Neural cell (in vitro differentiated cells): ENCODE data around the gene PROSER2. TPM values are rescaled to one million over a fixed set of nuclear protein-coding genes. Genes with fewer than 3 reads are reported as not detected.

ENCODE experiments used
- H2AFZ ChIP-seq: fragments of 200-600, 300-800 bp; sonication (generic), shearing (Covaris generic); 2 replicates; pipeline ENCODE4 v1.6.0; 2014; ENCODE audit warnings: low read depth, mild to moderate bottlenecking, antibody characterized with exemption, low read length, moderate library complexity
- H3F3A ChIP-seq: fragments of 200-600 bp; shearing (Covaris generic); 2 replicates; pipeline ENCODE4 v1.6.1; 2016; ENCODE audit warnings: mild to moderate bottlenecking, moderate library complexity, mixed read lengths, antibody characterized with exemption, low read length; ENCODE audit not compliant: insufficient read depth, poor library complexity, severe bottlenecking
- H3K27ac ChIP-seq: fragments of 200-600, 300-800 bp; sonication (generic), shearing (Covaris generic); 2 replicates; pipeline ENCODE4 v1.5.1; 2014; ENCODE audit warnings: mild to moderate bottlenecking, low read length, moderate library complexity
- H3K27me3 ChIP-seq: fragments of 300-800, 200-600 bp; sonication (generic), shearing (Covaris generic); 2 replicates; pipeline ENCODE4 v1.6.0; 2014; ENCODE audit warnings: mild to moderate bottlenecking, low read depth, low read length, moderate library complexity; ENCODE audit not compliant: insufficient read depth
- H3K36me3 ChIP-seq: fragments of 300-800, 200-600 bp; sonication (generic), shearing (Covaris generic); 2 replicates; pipeline ENCODE4 v1.5.1; 2014; ENCODE audit warnings: mild to moderate bottlenecking, antibody characterized with exemption, low read length, moderate library complexity; ENCODE audit not compliant: insufficient read depth
- H3K4me2 ChIP-seq: fragments of 300-800, 200-600 bp; sonication (generic), shearing (Covaris generic); 2 replicates; pipeline ENCODE4 v1.6.0; 2014; ENCODE audit warnings: mild to moderate bottlenecking, low read length
- H3K4me3 ChIP-seq: fragments of 300-800, 200-600 bp; sonication (generic), shearing (Covaris generic); 2 replicates; pipeline ENCODE4 v1.5.1; 2014; ENCODE audit warnings: mild to moderate bottlenecking, low read length, moderate library complexity
- H3K79me2 ChIP-seq: fragments of 200-600 bp; shearing (Covaris generic); replicated peaks from 2 replicates; pipeline ENCODE4 v1.6.0; 2014; ENCODE audit warnings: mild to moderate bottlenecking, low read length, moderate library complexity; ENCODE audit not compliant: insufficient read depth
- H3K9ac ChIP-seq: fragments of 300-800, 200-600 bp; sonication (generic), shearing (Covaris generic); 2 replicates; pipeline ENCODE4 v1.6.1; 2016; ENCODE audit warnings: mild to moderate bottlenecking, low read length, mixed read lengths
- H3K9me2 ChIP-seq: fragments of 200-600 bp; shearing (Covaris generic); 2 replicates; pipeline ENCODE4 v1.6.1; 2016; ENCODE audit warnings: mild to moderate bottlenecking, low read length, mixed read lengths; ENCODE audit not compliant: insufficient read depth
- H3K9me3 ChIP-seq: fragments of 200-600, 300-800 bp; sonication (generic), shearing (Covaris generic); 2 replicates; pipeline ENCODE4 v1.6.1; 2016; ENCODE audit warnings: mild to moderate bottlenecking, mixed run types, low read length, moderate library complexity, mixed read lengths
- H4K20me1 ChIP-seq: fragments of 200-600 bp; shearing (Covaris generic); 2 replicates; pipeline ENCODE4 v1.6.1; 2016; ENCODE audit warnings: mild to moderate bottlenecking, mixed run types; ENCODE audit not compliant: insufficient read depth
- CTCF ChIP-seq: fragments of 450-650 bp; IDR thresholded peaks from 2 replicates; pipeline ENCODE4 v1.5.1; 2014; ENCODE audit warnings: antibody characterized with exemption, mild to moderate bottlenecking, moderate library complexity; ENCODE audit not compliant: poor library complexity, severe bottlenecking
- EP300 ChIP-seq: fragments of 450-650 bp; conservative IDR thresholded peaks from 2 replicates; pipeline ENCODE4 v1.6.1; 2014; ENCODE audit warnings: antibody characterized with exemption, mild to moderate bottlenecking, moderate library complexity; ENCODE audit not compliant: poor library complexity, severe bottlenecking
- EZH2 ChIP-seq: fragments of 200-600, 300-800 bp; shearing (Covaris generic), sonication (generic); IDR thresholded peaks from 2 replicates; pipeline ENCODE4 v1.6.1; 2014; ENCODE audit warnings: antibody characterized with exemption, low read length, borderline replicate concordance, mild to moderate bottlenecking; ENCODE audit not compliant: insufficient read depth, poor library complexity, severe bottlenecking
- MXI1 ChIP-seq: fragments of 450-650 bp; conservative IDR thresholded peaks from 2 replicates; pipeline ENCODE4 v1.6.1; 2014; ENCODE audit warnings: antibody characterized with exemption, mild to moderate bottlenecking; ENCODE audit not compliant: poor library complexity, severe bottlenecking
- POLR2AphosphoS5 ChIP-seq: IDR thresholded peaks from 2 replicates; pipeline ENCODE4 v1.6.1; 2012
- RAD21 ChIP-seq: fragments of 450-650 bp; conservative IDR thresholded peaks from 2 replicates; pipeline ENCODE4 v1.6.1; 2014; ENCODE audit warnings: antibody characterized with exemption, mild to moderate bottlenecking, moderate library complexity
- REST ChIP-seq: IDR thresholded peaks from 2 replicates; pipeline ENCODE4 v1.6.1; 2012; ENCODE audit warnings: borderline replicate concordance
- SMC3 ChIP-seq: fragments of 450-650 bp; conservative IDR thresholded peaks from 2 replicates; pipeline ENCODE4 v1.6.1; 2014; ENCODE audit warnings: antibody characterized with exemption, mild to moderate bottlenecking, moderate library complexity; ENCODE audit not compliant: poor library complexity
- TAF1 ChIP-seq: IDR thresholded peaks from 2 replicates; pipeline ENCODE4 v1.6.1; 2012; ENCODE audit warnings: low read depth
- polyA plus RNA-seq: library from polyadenylated mRNA; depleted of rRNA; stranded (reverse); fragments of >200 nt; gene quantifications from 2 replicates; pipeline ENCODE4 v1.2.3, GENCODE V29; 2014

The PROSER2 gene
- polyA plus RNA-seq, 1 donor from 2014 or later, result 1.1 TPM

- H3K79me2 ChIP-seq, result no peaks in the 10 kb centered on the region
- no peak overlapping the region for H3K9ac ChIP-seq
Measured at GRCh38 chr10:11830836-11831519, 7.8 kb downstream of the PROSER2 start.

GRCh38 chr10:11831520-11831951 is 8.4 kb downstream of the PROSER2 start:
- no peak overlapping the region for H3K4me3 ChIP-seq
- H3F3A ChIP-seq, result no peaks in the 10 kb centered on the region
- no peaks in the 10 kb centered on the region for H3K36me3 ChIP-seq
- H3K79me2 ChIP-seq, result no peaks in the 10 kb centered on the region
- H2AFZ ChIP-seq, result no peak overlapping the region
- H3K9ac ChIP-seq, result no peak overlapping the region
- H4K20me1 ChIP-seq, result no peaks in the 10 kb centered on the region
- no peaks in the 10 kb centered on the region for H3K9me2 ChIP-seq
- H3K4me2 ChIP-seq, result no peak overlapping the region
- H3K9me3 ChIP-seq, result no peaks in the 10 kb centered on the region
- no peaks in the 10 kb centered on the region for H3K27me3 ChIP-seq
- no peak overlapping the region for H3K27ac ChIP-seq
- TF ChIP-seq POLR2AphosphoS5 (no peak), SMC3 (no peak), MXI1 (no peak), RAD21 (no peak), EZH2 (no peak), EP300 (no peak), REST (no peak), TAF1 (no peak)

More at GRCh38 chr10:11830836-11831519, 7.8 kb downstream of the PROSER2 start:
- no peak overlapping the region for H3K27ac ChIP-seq
- H3K9me2 ChIP-seq, result no peaks in the 10 kb centered on the region
- no peaks in the 10 kb centered on the region for H3K9me3 ChIP-seq
- H3K4me2 ChIP-seq, result no peak overlapping the region
- H3K4me3 ChIP-seq, result no peak overlapping the region
- no peak overlapping the region for H2AFZ ChIP-seq
- TF ChIP-seq RAD21 (no peak), POLR2AphosphoS5 (no peak), CTCF (no peak), SMC3 (no peak), TAF1 (no peak), EZH2 (no peak), REST (no peak), MXI1 (no peak), EP300 (no peak)
- H3F3A ChIP-seq, result no peaks in the 10 kb centered on the region
- no peaks in the 10 kb centered on the region for H3K36me3 ChIP-seq
- H4K20me1 ChIP-seq, result no peaks in the 10 kb centered on the region
- H3K27me3 ChIP-seq, result no peaks in the 10 kb centered on the region
